MM.1S (cell line): ENCODE results near the gene AMOTL1.

ENCODE experiments used
- DNase-seq: peaks from one replicate; pipeline ENCODE4 v3.0.0-alpha.2; 2015
- H2AFZ ChIP-seq: fragments of 300-600 bp; sonication (generic); 2 replicates; pipeline ENCODE4 v1.6.0; 2016; ENCODE audit warnings: antibody characterized with exemption, low read length
- H3F3A ChIP-seq: fragments of 300-600 bp; sonication (generic); 2 replicates; pipeline ENCODE4 v1.6.1; 2016; ENCODE audit warnings: mild to moderate bottlenecking, antibody characterized with exemption, low read length, moderate library complexity, mixed read lengths; ENCODE audit not compliant: insufficient read depth
- H3K27ac ChIP-seq: fragments of 300-600 bp; sonication (generic); 2 replicates; pipeline ENCODE4 v1.5.1; 2016; ENCODE audit warnings: mild to moderate bottlenecking, low read length
- H3K27me3 ChIP-seq: fragments of 300-600 bp; sonication (generic); replicated peaks from 2 replicates; pipeline ENCODE4 v1.6.0; 2016; ENCODE audit warnings: low read length; ENCODE audit not compliant: insufficient read depth
- H3K36me3 ChIP-seq: fragments of 300-600 bp; sonication (generic); replicated peaks from 2 replicates; pipeline ENCODE4 v1.6.1; 2016; ENCODE audit warnings: mild to moderate bottlenecking, low read length, mixed read lengths; ENCODE audit not compliant: insufficient read depth
- H3K4me1 ChIP-seq: fragments of 300-600 bp; sonication (generic); 2 replicates; pipeline ENCODE4 v1.6.1; 2016; ENCODE audit warnings: low read length, mixed read lengths
- H3K4me2 ChIP-seq: fragments of 300-600 bp; sonication (generic); 2 replicates; pipeline ENCODE4 v1.6.0; 2016; ENCODE audit warnings: low read depth, low read length
- H3K4me3 ChIP-seq: fragments of 300-600 bp; sonication (generic); 2 replicates; pipeline ENCODE4 v1.5.1; 2016; ENCODE audit warnings: low read length, mixed read lengths
- H3K79me2 ChIP-seq: fragments of 300-600 bp; sonication (generic); 2 replicates; pipeline ENCODE4 v1.6.1; 2016; ENCODE audit warnings: mixed run types, low read length, mixed read lengths
- H3K9ac ChIP-seq: fragments of 300-600 bp; sonication (generic); 2 replicates; pipeline ENCODE4 v1.6.1; 2016; ENCODE audit warnings: low read length, mixed read lengths
- H3K9me2 ChIP-seq: fragments of 300-600 bp; sonication (generic); replicated peaks from 2 replicates; pipeline ENCODE4 v1.6.1; 2016; ENCODE audit warnings: mild to moderate bottlenecking, low read length, mixed read lengths; ENCODE audit not compliant: insufficient read depth
- H3K9me3 ChIP-seq: fragments of 300-600 bp; sonication (generic); replicated peaks from 2 replicates; pipeline ENCODE4 v1.6.1; 2016; ENCODE audit warnings: mild to moderate bottlenecking, low read length, mixed read lengths; ENCODE audit not compliant: insufficient read depth
- H4K20me1 ChIP-seq: fragments of 300-600 bp; sonication (generic); 2 replicates; pipeline ENCODE4 v1.6.1; 2016; ENCODE audit warnings: mild to moderate bottlenecking, low read length, moderate library complexity, mixed read lengths; ENCODE audit not compliant: insufficient read depth
- CTCF ChIP-seq: fragments of 300-600 bp; sonication (generic); IDR thresholded peaks from 2 replicates; pipeline ENCODE4 v1.5.1; 2016; ENCODE audit warnings: antibody characterized with exemption, low read length, mixed read lengths
- EZH2 ChIP-seq: fragments of 300-600 bp; sonication (generic); optimal IDR thresholded peaks from 2 replicates; pipeline ENCODE3; 2017; ENCODE audit warnings: low read depth, mild to moderate bottlenecking, antibody characterized with exemption, low read length, mixed read lengths
- EZH2phosphoT487 ChIP-seq: fragments of 300-600 bp; sonication (generic); IDR thresholded peaks from 2 replicates; pipeline ENCODE4 v1.6.1; 2018; ENCODE audit warnings: antibody characterized with exemption, low read length

The AMOTL1 gene

GRCh38 chr11:94837317-94837716 is 69.2 kb downstream of the AMOTL1 start:
- no peak overlapping the region for H2AFZ ChIP-seq
- no peaks in the 10 kb centered on the region for H3K4me1 ChIP-seq
- no peaks in the 10 kb centered on the region for H3K79me2 ChIP-seq
- no peaks in the 10 kb centered on the region for H4K20me1 ChIP-seq
- no peaks in the 10 kb centered on the region for H3K9me3 ChIP-seq
- no peaks in the 10 kb centered on the region for H3K27me3 ChIP-seq
- DNase-seq, result no peak
- H3K4me2 ChIP-seq, result no peak overlapping the region
- H3K27ac ChIP-seq, result no peak overlapping the region
- H3K9ac ChIP-seq, result no peak overlapping the region
- H3F3A ChIP-seq, result no peaks in the 10 kb centered on the region
- no peak for TF ChIP-seq EZH2phosphoT487
- no peak for TF ChIP-seq CTCF
- TF ChIP-seq EZH2, result no peak
- no peak overlapping the region for H3K4me3 ChIP-seq
- no peaks in the 10 kb centered on the region for H3K36me3 ChIP-seq
- H3K9me2 ChIP-seq, result no peaks in the 10 kb centered on the region

- Histone ChIP-seq H3K4me3 (no peak overlapping the region), H3K27me3 (no peaks in the 10 kb centered on the region), H3K9me2 (no peaks in the 10 kb centered on the region), H3K9me3 (no peaks in the 10 kb centered on the region), H3K9ac (no peak overlapping the region), H3K4me2 (no peak overlapping the region), H3K4me1 (no peaks in the 10 kb centered on the region), H3K79me2 (no peaks in the 10 kb centered on the region), H4K20me1 (no peaks in the 10 kb centered on the region), H3K36me3 (no peaks in the 10 kb centered on the region), H3K27ac (no peak overlapping the region), H3F3A (no peaks in the 10 kb centered on the region), H2AFZ (no peak overlapping the region)
- DNase-seq, result no peak
- TF ChIP-seq EZH2phosphoT487 (no peak), EZH2 (no peak), CTCF (no peak)
These were observed 70.0 kb downstream of the AMOTL1 start for GRCh38 chr11:94838027-94838731.

- Histone ChIP-seq H2AFZ (no peak overlapping the region), H3K9me2 (no peaks in the 10 kb centered on the region), H3K4me3 (no peak overlapping the region), H3K27ac (no peak overlapping the region), H3K36me3 (no peaks in the 10 kb centered on the region), H3K9me3 (no peaks in the 10 kb centered on the region), H4K20me1 (no peaks in the 10 kb centered on the region), H3K4me1 (no peaks in the 10 kb centered on the region), H3K4me2 (no peak overlapping the region), H3K9ac (no peak overlapping the region), H3K79me2 (no peaks in the 10 kb centered on the region), H3F3A (no peaks in the 10 kb centered on the region), H3K27me3 (no peaks in the 10 kb centered on the region)
- TF ChIP-seq EZH2 (no peak), CTCF (no peak), EZH2phosphoT487 (no peak)
- DNase-seq, result no peak
These were observed 72.1 kb downstream of the AMOTL1 start for GRCh38 chr11:94840209-94840608.
